NK-92 treated with Interleukin-12 subunit alpha and Interleukin-12 subunit beta, amount 100 ng/mL, for 24 hours (cell line): ENCODE measurements around the gene CYBRD1.

ENCODE experiments used
- DNase-seq: peaks from one replicate; lab custom pipeline; 2025; lab: John Stamatoyannopoulos, UW

CYBRD1 gene

DNA sequence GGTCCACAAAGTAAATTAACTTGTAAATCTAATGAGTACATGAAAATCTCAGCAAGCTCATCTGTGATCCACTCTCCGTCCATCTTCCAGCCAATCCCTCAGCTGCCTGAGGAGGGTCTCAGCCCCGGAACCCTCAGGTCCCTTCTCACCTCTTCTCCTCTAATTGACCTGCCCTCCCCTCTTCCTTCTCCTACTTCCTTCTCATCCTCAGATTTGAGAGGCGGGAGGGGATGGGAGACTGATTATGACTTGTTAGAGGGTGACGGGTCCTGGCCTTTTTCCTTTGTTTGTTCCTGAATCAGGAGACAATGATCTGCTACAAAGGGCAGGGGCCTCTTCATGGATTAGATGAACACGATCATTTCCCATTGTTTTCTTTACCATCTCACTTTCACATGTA is 80.1 kb downstream of the CYBRD1 start:
- DNase-seq, result no peak
